GM12875 (cell line): ENCODE data around the gene RHBG.

Source experiments
- H3K4me3 ChIP-seq: one replicate; pipeline ENCODE4 v1.5.1; 2011; ENCODE audit warnings: low read depth, low read length, control low read depth
- TF ChIP-seq, protein P1 (sequence below): IDR thresholded peaks from 2 replicates; pipeline ENCODE4 v1.5.1; 2011; ENCODE audit warnings: low read depth, mild to moderate bottlenecking, control low read depth, inconsistent platforms, low read length, moderate library complexity, borderline replicate concordance; ENCODE audit not compliant: insufficient read depth

Gene RHBG

DNA sequence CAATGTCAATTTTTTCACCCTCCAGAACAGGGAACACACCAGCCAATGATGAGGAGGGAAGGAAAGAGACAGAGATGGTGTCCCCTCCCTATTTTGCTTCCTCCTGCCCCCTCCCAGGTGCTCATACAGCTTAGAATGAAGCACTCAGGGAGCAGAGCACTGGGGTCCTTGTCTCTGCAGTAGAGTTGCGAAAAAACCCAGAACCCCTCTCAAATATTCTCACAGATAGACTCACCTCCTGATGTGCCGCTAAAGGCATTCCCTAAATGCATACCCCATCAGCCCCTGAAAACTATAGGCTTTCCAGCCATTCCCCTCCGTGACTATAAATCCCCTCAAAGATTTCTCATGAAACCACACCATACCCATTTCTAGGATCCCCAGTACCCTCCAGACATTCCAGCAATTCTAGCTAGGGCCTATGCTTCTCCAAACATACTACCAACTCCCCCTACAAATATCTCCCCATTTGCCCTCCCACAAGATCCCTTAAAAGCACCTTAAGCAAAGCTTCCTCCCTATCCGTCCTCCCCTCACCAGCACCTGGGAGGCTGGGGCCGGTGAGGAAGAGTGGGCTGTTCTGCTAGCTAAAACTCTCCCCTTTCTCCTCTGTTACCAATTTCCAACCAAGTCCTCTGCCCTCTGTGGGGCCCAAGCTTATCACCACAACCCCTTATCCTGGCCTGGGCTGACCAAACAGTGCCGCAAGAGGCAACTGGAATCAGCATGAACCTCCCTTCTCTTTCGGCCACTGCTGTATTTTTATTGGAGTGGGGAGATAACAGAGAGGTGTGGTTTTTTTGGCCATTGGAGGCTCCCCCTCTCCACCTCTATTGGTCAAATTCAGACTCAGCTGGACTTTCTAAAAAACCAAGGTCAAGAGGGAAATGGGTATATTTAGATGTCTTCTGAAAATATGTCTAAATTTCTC lies 54.7 kb downstream of the RHBG start:
- TF ChIP-seq, protein P1, sequence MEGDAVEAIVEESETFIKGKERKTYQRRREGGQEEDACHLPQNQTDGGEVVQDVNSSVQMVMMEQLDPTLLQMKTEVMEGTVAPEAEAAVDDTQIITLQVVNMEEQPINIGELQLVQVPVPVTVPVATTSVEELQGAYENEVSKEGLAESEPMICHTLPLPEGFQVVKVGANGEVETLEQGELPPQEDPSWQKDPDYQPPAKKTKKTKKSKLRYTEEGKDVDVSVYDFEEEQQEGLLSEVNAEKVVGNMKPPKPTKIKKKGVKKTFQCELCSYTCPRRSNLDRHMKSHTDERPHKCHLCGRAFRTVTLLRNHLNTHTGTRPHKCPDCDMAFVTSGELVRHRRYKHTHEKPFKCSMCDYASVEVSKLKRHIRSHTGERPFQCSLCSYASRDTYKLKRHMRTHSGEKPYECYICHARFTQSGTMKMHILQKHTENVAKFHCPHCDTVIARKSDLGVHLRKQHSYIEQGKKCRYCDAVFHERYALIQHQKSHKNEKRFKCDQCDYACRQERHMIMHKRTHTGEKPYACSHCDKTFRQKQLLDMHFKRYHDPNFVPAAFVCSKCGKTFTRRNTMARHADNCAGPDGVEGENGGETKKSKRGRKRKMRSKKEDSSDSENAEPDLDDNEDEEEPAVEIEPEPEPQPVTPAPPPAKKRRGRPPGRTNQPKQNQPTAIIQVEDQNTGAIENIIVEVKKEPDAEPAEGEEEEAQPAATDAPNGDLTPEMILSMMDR = no peak

DNA sequence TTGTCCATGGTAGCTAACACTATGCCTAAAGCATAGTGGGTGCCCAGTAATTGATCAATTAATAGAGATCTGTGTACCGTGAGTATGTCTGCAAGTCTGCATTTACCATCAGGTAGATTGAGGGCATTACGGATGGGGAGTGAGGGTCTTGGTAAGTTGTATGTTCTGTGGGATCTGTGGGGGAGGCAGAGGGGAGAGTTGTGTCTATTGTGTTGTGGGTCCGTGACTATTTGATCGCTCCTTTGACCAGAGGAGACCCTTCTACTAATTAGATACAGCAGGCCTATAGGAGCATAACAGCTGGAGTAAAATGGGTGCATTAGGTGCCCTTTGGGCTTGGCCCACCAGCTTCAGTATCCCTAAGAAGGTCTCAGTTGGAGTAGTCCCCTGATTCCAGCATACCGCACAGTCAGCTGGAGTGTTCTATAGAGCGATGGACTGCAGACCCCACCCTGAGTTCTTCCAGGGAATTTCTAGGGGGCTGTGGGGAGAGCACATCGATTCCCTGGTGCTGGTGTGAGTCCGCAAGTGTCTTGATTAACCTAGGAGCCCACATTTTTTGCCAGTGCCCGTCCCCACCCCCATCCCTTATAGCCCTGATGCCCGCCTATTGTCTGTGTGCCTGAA lies 55.9 kb downstream of the RHBG start:
- TF ChIP-seq, protein P1 = no peak
- no peak overlapping the region for H3K4me3 ChIP-seq

More for the DNA sequence above, 54.7 kb downstream of the RHBG start:
- H3K4me3 ChIP-seq = no peak overlapping the region

DNA sequence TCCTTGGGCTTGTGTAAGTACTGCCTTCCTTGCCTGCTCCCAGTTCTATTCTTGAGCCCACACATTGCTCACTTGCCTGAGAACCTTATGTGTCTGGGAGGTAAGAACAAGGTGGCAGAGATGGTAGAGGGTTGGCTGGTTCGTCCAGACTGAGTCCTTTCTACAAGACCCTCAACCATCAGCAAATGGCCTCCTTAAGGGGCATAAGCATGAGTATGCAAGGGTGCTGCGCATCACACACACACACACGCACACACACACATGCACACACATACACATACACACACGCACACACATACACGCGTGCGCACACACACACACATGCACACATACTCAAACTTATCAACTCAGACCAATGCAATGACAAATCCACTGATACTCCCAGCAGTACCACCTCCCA lies 56.9 kb downstream of the RHBG start:
- H3K4me3 ChIP-seq = no peak overlapping the region
- TF ChIP-seq, protein P1 = no peak

DNA sequence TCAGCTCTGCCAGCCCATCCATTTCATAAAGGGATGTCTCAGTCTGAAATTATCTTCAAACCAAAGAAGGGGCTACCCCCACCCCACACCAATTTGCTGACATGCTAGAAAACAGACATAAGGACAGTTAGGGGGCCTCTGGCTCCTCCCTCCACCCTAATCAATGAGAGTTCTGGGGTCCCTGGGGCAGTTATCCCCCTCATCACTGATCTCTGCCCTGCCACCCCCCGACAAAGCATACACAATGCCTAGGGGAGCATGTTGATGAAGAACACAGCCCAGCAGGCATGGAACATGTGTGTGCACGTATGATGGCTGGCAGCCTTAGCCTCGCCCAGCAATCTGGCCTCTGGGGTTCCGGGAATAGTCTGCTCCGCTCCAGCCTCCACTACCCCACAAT lies 58.9 kb downstream of the RHBG start:
- H3K4me3 ChIP-seq = no peak overlapping the region
- TF ChIP-seq, protein P1 = no peak

DNA sequence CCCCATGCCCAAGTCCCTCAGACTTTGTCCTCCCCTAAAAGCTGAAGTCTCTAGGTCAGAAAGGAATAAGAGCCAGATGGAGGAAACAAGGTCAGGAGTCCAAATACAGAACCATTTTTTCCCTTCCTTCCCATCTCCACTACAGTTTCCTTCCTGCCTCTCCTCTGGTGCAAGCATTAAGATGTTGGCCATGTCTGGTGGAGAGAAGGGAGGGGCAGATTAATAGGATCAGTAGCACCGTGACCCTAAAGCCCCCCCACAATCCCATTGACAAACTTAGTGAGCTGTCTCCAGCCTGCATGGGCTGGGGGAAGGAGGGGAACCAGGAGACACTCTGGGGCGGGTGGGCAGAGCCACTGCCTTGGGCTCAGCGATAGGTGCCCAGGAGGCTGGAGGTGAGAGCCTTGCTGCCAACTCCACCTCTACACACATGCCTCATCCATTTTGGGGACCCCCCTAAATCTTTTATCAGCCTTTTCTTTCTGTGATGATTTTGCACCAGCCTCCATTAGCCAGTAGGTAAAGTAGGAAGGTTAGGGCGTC lies 59.8 kb downstream of the RHBG start:
- no peak overlapping the region for H3K4me3 ChIP-seq
- TF ChIP-seq, protein P1 = no peak

DNA sequence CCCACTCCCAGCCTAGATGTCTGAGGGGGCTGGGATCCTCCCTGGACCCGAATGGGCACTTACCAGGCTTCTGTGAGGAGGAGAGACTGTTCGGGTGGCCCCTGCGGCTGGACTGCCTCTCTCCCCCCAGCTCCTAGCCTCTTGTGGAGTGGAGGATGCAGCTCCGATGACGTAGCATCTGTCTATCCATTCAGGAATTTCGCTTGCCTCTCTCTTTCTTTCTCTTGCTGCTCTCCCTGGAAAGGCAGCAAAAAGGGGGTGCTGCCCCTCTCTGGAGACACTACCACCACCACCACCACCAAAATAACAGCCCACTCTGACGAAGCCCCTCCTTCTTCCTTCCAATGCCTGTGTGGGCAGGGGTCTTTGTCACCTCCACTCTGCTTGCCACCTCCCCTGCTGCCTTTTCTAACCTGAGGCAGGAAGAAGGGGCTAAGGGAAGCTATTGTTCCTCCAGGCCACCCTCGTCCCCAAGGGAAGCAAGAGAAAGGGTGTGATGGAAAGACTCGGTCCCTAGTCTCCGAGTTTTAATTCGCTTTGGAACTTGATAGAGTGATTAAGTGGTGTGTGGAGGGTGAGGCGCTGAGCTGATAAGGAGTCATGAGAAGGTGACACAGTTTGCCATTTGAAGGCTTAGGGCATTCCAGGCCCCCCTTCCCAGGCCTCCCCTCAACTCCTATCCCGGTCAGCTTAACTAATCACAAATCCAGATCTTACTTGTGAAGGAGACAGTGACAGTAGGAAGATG lies 60.5 kb downstream of the RHBG start:
- TF ChIP-seq, protein P1 = no peak
- no peak overlapping the region for H3K4me3 ChIP-seq
